Esophagus (tissue), 2 donors: Measurements from ENCODE around the gene MEX3B. TPM values are rescaled to one million over a fixed set of nuclear protein-coding genes. Genes with fewer than 3 reads are reported as not detected.

Experiments
- H3K27ac ChIP-seq, 2 donors: one replicate each; pipeline ENCODE4 v1.5.1; 2013; ENCODE audit warnings: low read depth in 2 of 2, mild to moderate bottlenecking in 2 of 2, inconsistent platforms in 1 of 2, low read length in 1 of 2, moderate library complexity in 1 of 2
- H3K27me3 ChIP-seq, 2 donors: one replicate each; pipeline ENCODE4 v1.6.1; 2013; ENCODE audit warnings: low read length in 2 of 2, control low read depth in 1 of 2, mild to moderate bottlenecking in 1 of 2; ENCODE audit not compliant: insufficient read depth in 2 of 2, control insufficient read depth in 1 of 2
- H3K36me3 ChIP-seq, 2 donors: one replicate each; pipeline ENCODE4 v1.6.1; 2013; ENCODE audit warnings: low read length in 1 of 2; ENCODE audit not compliant: control insufficient read depth in 2 of 2, insufficient read depth in 2 of 2
- H3K4me1 ChIP-seq, 2 donors: one replicate each; pipeline ENCODE4 v1.6.1; 2013; ENCODE audit warnings: low read length in 1 of 2; ENCODE audit not compliant: control insufficient read depth in 2 of 2, insufficient read depth in 2 of 2
- H3K4me3 ChIP-seq, 2 donors: one replicate each; pipeline ENCODE4 v1.5.1; 2013; ENCODE audit warnings: low read length in 2 of 2, mild to moderate bottlenecking in 2 of 2, low read depth in 1 of 2, moderate library complexity in 1 of 2
- H3K9me3 ChIP-seq, 2 donors: one replicate each; pipeline ENCODE4 v1.6.1; 2013; ENCODE audit warnings: mild to moderate bottlenecking in 2 of 2, low read depth in 1 of 2, low read length in 1 of 2, moderate library complexity in 1 of 2; ENCODE audit not compliant: control insufficient read depth in 2 of 2, insufficient read depth in 1 of 2
- WGBS, 2 donors: extraction: QIAGEN DNeasy Blood & Tissue Kit; methylation state at CpG; one replicate each; pipeline ENCODE4 v1.1.7; 2013; 5-methylcytosine and 5-hydroxymethylcytosine counted together
- polyA plus RNA-seq, 2 donors: library from polyadenylated mRNA; stranded (reverse); fragments of 200-250 nt; gene quantifications; one replicate each; pipeline ENCODE4 v1.2.3, GENCODE V29; 2013
- donor health status: healthy with polysubstance abuse.
- donor health status: Bipolar disorder and iron deficiency.

The MEX3B gene
- polyA plus RNA-seq, 2 donors = 0.39 to 0.42 TPM

DNA sequence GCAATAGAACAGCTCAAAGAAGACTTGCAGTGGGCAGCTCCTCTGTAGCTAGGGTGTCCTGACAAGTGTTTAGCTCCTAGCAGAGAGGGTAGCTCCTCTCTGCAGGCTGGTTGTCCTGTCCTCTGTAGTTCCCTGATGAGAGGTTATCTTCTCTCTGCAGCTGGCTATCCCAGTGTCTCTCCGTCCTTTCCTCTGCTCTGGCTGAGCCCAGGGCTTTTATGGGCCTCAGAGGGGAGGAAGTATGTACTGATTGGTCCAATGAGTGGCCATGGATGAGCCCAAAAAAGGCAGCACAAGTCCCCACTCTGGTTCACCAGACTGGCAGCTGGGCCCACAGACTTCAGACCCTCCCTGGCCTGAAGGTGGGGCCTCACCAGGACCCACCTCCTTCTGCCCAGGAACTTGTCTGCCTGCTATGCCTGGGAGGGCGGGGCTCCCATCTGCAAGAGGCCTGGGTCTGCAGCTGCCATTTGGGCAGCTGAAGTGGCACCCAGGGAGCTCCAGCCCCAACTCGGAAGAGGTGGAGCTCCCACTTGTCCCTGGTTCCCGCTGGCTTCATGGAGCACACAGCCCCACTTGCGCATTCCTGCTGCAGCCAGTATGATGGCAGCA lies 27.2 kb upstream of the MEX3B start:
- H3K36me3 ChIP-seq = no peaks in the 10 kb centered on the region

DNA sequence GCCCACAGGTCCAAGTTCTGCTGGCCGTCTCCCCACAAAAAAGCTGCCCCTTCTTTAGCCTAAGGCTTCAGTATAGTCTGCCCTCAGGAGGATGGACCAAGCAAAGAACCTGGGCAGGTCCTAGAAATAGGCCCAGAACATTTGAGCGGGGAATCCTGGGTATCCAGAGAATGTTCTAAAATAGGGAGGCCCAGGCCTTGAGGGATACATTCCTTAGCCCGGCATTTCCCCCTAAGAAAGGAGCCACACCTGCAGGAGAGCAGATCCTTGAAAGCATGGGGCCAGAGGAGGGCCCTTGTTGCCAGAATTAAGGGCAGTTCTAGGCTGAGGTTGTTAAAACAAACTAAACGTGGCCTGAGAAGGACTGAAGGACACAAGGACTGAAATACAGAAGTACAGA lies 20.6 kb upstream of the MEX3B start:
- H3K36me3 ChIP-seq = no peaks in the 10 kb centered on the region
- 87 to 93% methylated on average over 4 of the region's 4 CpGs for WGBS, 2 donors
- no peaks in the 10 kb centered on the region for H3K9me3 ChIP-seq
- H3K4me1 ChIP-seq = peaks cover 0 to 2% of the 10 kb centered on the region in 2 donors
- no peak overlapping the region for H3K27ac ChIP-seq
- H3K27me3 ChIP-seq = peaks cover 0 to 4% of the 10 kb centered on the region in 2 donors
- H3K4me3 ChIP-seq = no peak overlapping the region

More for the DNA sequence above, 27.2 kb upstream of the MEX3B start:
- no peaks in the 10 kb centered on the region for H3K4me1 ChIP-seq
- no peaks in the 10 kb centered on the region for H3K9me3 ChIP-seq
- H3K27me3 ChIP-seq = no peaks in the 10 kb centered on the region
- no peak overlapping the region for H3K27ac ChIP-seq
- 95 to 97% methylated on average over 5 of the region's 5 CpGs for WGBS, 2 donors
- no peak overlapping the region for H3K4me3 ChIP-seq

DNA sequence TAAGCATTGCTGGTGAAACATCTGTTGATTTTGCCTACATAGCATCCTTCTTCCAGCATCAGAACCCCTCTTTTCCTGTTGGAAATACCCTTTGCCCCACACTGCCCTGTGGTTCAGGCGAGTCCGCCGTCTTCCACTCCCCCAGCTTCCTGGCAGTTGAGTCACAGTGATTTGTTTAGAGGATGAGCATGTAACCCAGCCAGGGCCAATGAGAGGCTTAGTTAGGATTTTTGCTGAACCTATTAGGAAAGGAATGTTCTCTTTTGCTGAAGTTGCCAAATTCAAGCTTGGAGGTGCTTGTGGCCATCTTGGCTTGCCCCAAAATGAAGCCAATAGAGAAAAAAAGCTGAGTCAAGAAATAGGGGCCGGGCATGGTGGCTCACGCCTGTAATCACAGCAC lies 19.0 kb upstream of the MEX3B start:
- Histone ChIP-seq H3K4me3 (no peak overlapping the region), H3K36me3 (no peaks in the 10 kb centered on the region), H3K27me3 (peaks cover 0 to 4% of the 10 kb centered on the region in 2 donors), H3K9me3 (no peaks in the 10 kb centered on the region), H3K27ac (no peak overlapping the region), H3K4me1 (peaks cover 0 to 2% of the 10 kb centered on the region in 2 donors)
- 76% methylated on average over 5 of the region's 5 CpGs for WGBS, 2 donors

DNA sequence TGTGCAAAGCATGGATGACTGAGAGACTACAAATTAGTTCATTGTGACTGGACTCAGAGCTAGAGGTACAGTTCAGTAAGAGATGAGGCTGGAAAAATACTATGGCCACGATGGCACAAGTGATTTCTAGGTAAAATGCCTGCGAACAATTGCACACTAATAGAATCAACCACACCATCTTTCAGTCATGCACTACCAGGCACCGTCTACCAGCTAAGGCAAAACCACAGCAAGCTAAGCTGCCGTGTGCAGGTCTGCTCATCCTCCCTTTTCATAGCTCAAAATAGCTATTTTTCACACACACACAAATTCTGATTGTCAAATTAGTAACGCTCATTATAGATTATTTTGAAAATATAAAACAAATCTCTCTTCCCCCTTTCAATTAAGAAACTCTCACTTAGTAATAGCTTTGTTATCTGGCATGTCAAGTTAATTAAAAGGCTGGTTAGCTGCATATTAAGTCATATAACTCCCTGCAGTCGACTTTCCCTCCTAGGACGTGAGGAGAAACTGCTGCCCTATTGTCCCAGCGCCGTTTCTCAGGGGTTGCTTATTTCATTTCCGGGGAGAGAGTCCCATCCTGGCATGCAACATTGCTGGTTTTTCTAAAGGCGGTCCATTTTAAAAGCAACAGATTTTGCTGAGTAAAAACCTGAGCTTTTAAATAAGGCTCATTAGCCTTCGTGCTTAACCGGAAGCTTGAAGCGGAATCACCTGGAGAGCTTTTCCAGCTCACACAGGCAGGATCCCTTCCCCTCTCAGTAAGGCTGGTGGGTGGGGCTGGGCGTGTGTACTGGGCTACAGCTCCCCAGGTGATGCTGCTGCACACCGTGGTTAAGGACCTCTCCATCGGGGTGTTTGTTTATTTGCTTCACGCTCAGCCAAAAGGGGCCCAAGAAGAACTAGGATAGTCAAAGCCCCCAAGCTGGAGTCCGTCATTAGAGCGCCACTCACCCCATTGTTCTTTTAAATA lies 16.9 kb upstream of the MEX3B start:
- H3K36me3 ChIP-seq = no peaks in the 10 kb centered on the region
- WGBS, 2 donors = 24 to 25% methylated on average over 20 of the region's 20 CpGs
- no peak overlapping the region for H3K4me3 ChIP-seq
- H3K9me3 ChIP-seq = peaks cover 0 to 2% of the 10 kb centered on the region in 2 donors
- H3K27me3 ChIP-seq = peaks cover 0 to 4% of the 10 kb centered on the region in 2 donors
- peaks cover 0 to 2% of the 10 kb centered on the region in 2 donors for H3K4me1 ChIP-seq
- H3K27ac ChIP-seq = no peak overlapping the region

DNA sequence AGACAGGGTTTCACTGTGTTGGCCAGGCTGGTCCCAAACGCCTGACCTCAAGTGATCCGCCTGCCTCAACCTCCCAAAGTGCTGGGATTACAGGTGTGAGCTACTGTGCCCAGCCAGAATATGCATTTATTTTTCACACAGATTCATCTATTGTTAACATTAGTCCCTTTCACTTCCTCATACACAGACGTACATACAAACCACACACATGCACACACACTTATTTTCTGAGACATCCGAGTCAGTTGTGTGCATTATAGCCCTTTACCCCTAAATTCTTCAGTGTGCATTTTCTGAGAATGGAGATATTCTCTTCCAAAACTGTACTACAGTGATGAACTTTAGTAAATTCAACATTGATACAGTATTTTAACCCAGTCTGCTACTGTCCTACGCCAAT lies 15.0 kb upstream of the MEX3B start:
- WGBS, 2 donors = 72 to 81% methylated on average over 5 of the region's 5 CpGs
- H3K4me1 ChIP-seq = peaks cover 0 to 2% of the 10 kb centered on the region in 2 donors
- peaks cover 0 to 2% of the 10 kb centered on the region in 2 donors for H3K9me3 ChIP-seq
- no peaks in the 10 kb centered on the region for H3K36me3 ChIP-seq
- H3K4me3 ChIP-seq = no peak overlapping the region
- H3K27me3 ChIP-seq = peaks cover 0 to 4% of the 10 kb centered on the region in 2 donors
- no peak overlapping the region for H3K27ac ChIP-seq

DNA sequence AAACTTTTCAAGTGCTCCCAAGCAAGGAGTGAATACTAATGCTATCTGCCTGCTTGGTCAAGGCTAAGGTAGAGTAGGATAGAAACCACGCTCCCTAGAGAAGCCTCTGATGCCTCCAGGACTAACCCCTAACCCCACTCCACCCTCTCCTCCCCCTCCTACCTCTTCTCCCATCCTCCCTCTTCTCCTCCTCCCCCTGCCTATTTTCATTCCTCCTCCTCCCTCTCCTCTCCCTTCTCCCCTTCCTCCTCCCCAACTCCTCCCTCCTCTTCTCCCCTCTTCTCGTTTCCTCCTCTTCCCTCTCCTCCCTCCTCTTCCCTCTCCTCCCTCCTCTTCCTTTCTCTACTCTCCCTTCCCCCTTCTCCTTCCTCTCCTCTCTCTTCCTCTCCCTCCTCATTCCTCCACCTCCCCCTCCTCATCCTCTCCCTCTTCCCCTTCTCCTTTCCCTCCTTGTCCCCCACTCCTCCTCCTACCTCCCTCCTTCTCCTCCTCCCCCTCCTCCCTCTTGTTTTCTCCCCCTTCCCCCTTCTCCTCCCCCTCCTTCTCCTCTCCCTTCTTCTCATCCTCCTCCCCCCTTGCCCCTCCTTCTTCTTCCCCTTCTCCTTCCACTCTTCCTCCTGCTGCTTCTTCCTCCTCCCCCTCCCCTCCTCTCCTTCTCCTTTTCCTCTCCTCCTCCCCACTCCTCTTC lies 12.8 kb upstream of the MEX3B start:
- no peak overlapping the region for H3K27ac ChIP-seq
- no peaks in the 10 kb centered on the region for H3K36me3 ChIP-seq
- H3K27me3 ChIP-seq = peaks cover 2 to 4% of the 10 kb centered on the region in 2 donors
- H3K4me3 ChIP-seq = no peak overlapping the region
- peaks cover 0 to 2% of the 10 kb centered on the region in 2 donors for H3K9me3 ChIP-seq
- H3K4me1 ChIP-seq = no peaks in the 10 kb centered on the region
- 9 to 15% methylated on average over 2 of the region's 2 CpGs for WGBS, 2 donors

DNA sequence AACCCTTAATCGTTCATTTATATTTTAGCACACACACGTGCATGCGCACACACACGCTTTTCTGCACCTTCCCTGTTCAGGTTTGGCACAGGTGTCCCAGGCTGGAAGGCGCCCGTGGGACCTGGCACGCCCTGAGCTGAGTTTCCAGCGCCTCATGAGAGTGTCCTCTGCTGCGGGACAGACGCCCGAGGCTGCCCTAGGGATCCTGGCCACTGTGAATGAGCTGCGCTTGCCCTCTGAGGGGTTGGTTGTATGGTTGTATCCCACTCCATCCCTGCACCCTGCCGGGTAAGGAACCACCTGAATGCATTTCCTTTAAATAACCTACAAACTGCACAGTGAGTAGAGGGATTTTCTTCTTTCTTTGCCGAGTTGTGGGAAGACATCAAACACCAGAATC lies 12.2 kb upstream of the MEX3B start:
- Histone ChIP-seq H3K27me3 (peaks cover 2 to 4% of the 10 kb centered on the region in 2 donors), H3K9me3 (peaks cover 0 to 2% of the 10 kb centered on the region in 2 donors), H3K4me3 (no peak overlapping the region), H3K27ac (no peak overlapping the region), H3K4me1 (no peaks in the 10 kb centered on the region), H3K36me3 (no peaks in the 10 kb centered on the region)
- 5 to 7% methylated on average over 14 of the region's 14 CpGs for WGBS, 2 donors

DNA sequence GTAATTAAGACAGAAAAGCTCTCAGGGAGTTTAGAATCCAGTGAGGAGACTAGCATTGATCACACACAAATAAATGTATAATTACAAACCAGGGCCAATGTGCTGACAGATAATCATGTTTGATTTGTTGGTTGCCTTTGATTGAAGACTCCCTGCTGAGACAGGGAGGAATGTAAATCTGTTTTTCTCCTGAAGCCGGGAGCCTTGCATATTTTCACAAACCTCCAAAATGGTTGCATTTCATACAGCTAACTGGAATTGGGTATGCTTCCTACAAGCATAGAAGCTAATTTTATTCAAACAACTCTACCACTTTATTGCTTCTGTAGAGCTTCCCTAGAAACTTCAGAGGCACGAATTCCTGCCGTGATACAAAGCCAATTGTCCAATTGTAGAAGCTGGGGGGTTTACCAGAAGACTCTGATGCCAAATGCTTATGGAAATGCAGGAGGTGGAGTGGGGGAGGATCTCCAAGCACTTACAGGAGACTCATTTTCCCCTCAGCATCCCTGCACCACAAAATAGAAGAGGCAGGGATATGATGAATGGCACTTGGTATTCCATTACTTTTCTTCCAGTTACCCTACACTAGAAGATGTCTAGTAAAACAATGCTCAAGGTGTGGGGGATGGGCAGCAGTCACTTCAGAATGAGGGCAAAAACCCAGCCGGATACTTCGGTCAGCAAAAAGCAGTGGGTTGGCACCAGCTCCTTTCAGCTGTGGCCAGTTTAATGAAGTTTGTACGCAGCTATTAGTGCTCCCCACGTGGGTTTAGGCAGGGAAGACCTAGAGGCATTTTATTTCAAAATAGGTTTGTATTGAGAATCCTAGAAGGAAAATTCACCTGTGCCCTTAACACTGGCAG lies 11.4 kb upstream of the MEX3B start:
- Histone ChIP-seq H3K9me3 (peaks cover 0 to 2% of the 10 kb centered on the region in 2 donors), H3K27ac (no peak overlapping the region), H3K4me1 (no peaks in the 10 kb centered on the region), H3K4me3 (no peak overlapping the region), H3K27me3 (peaks cover 2 to 4% of the 10 kb centered on the region in 2 donors), H3K36me3 (no peaks in the 10 kb centered on the region)
- WGBS, 2 donors = 23 to 34% methylated on average over 7 of the region's 7 CpGs

DNA sequence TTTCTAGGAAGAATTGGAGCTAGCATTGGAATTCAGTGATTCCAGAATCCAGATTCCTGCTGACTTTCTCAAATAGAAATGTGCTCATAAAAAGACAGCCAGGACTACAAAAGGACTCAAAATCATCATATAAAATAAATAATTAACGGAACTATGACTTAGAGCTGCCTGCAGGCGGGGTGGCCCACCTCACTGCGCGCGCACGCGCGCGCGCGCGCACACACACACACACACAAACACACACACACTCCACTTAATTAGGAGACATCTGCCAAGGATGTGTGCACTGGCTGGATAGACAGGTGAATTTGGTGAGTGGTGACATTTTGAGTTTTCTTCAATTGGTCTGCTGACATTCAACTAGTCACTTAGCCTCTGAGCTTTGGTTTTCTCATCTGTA lies 6.9 kb upstream of the MEX3B start:
- H3K27me3 ChIP-seq = peaks cover 0 to 2% of the 10 kb centered on the region in 2 donors
- H3K27ac ChIP-seq = no peak overlapping the region
- 89 to 95% methylated on average over 12 of the region's 12 CpGs for WGBS, 2 donors
- H3K9me3 ChIP-seq = no peaks in the 10 kb centered on the region
- no peaks in the 10 kb centered on the region for H3K36me3 ChIP-seq
- no peaks in the 10 kb centered on the region for H3K4me1 ChIP-seq
- no peak overlapping the region for H3K4me3 ChIP-seq
